ENCODE measurements around the gene LYRM4. TPM values are rescaled to one million over a fixed set of nuclear protein-coding genes. Genes with fewer than 3 reads are reported as not detected.

Gene LYRM4
- total RNA-seq, 1 donor from 2014 or later = 26.1 TPM

GRCh38 chr6:5059036-5059896, 201.5 kb downstream of the LYRM4 start:
- no peak for DNase-seq (ENCODE audit: extremely low read depth, low read depth, low spot score)

Other genes with a start within 250 kb of the LYRM4 start
- 0.70 and 1.4 TPM in 2 replicates for gene PPP1R3G, start 175.6 kb downstream of the LYRM4 start, total RNA-seq
- 11.6 and 15.8 TPM in 2 replicates for gene FARS2, start 563 bp upstream of the LYRM4 start, total RNA-seq

All from glomerular endothelial cell (primary cell).